Right lobe of liver (tissue), 4 donors: ENCODE data around the gene PEPD.

ENCODE experiments used
- POLR2A ChIP-seq: fragments of 450-650 bp; IDR thresholded peaks from one replicate; pipeline ENCODE4 v1.6.1; 2017; ENCODE audit warnings: antibody characterized with exemption, mild to moderate bottlenecking
- TF ChIP-seq, protein P1 (sequence below), 4 donors: fragments of 200-600 bp in 3 of 4; fragments of 450-650 bp in 1 of 4; IDR thresholded peaks; one replicate each; pipeline versions ENCODE4 v1.5.1 to v1.8.0; 2016 to 2022; ENCODE audit warnings: antibody characterized with exemption in 4 of 4, mild to moderate bottlenecking in 2 of 4
- donor health status: DM: no; HTN: no; CAD: no.
- donor health status: DM: no; HTN: no; CAD: no.
- donor health status: DM: no; HTN: yes; CAD: no.

DNA sequence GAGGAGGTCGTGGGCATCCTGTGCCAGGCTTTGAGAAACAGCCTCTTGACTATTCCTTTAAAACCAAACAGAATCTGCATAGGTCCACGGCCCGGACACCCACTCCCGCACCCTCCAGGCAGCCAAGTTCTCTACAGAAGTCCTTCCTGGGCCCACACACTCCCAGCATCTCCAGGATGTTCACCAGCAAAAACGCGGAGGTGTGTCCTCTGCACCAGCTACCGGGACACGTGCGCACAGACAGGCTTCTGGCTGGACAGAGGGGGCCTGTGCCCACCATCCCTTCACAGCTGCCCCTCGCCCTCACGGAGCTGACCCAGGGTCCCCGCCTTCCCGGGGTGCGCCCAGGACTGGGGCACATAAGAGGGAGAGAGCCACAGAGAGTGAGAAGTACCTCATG, 103.8 kb downstream of the PEPD start:
- no peak for TF ChIP-seq POLR2A
- TF ChIP-seq, protein P1, sequence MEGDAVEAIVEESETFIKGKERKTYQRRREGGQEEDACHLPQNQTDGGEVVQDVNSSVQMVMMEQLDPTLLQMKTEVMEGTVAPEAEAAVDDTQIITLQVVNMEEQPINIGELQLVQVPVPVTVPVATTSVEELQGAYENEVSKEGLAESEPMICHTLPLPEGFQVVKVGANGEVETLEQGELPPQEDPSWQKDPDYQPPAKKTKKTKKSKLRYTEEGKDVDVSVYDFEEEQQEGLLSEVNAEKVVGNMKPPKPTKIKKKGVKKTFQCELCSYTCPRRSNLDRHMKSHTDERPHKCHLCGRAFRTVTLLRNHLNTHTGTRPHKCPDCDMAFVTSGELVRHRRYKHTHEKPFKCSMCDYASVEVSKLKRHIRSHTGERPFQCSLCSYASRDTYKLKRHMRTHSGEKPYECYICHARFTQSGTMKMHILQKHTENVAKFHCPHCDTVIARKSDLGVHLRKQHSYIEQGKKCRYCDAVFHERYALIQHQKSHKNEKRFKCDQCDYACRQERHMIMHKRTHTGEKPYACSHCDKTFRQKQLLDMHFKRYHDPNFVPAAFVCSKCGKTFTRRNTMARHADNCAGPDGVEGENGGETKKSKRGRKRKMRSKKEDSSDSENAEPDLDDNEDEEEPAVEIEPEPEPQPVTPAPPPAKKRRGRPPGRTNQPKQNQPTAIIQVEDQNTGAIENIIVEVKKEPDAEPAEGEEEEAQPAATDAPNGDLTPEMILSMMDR (IDR thresholded peaks at IDR 0.05), result no peak
